Neutrophil (primary cell): ENCODE data around the gene RFPL3.

Experiments used
- H3K27ac ChIP-seq: fragments of 200-600 bp; sonication (generic); 2 replicates; pipeline ENCODE4 v1.5.1; 2016; ENCODE audit warnings: mild to moderate bottlenecking, moderate library complexity
- H3K27me3 ChIP-seq: fragments of 200-600 bp; sonication (generic); 2 replicates; pipeline ENCODE4 v1.6.0; 2016; ENCODE audit warnings: mild to moderate bottlenecking
- H3K36me3 ChIP-seq: fragments of 200-600 bp; sonication (generic); 2 replicates; pipeline ENCODE4 v1.5.1; 2017
- H3K4me1 ChIP-seq, 2 experiments: fragments of 200-600 bp in 1 of 2; sonication (generic) in 1 of 2; 1 replicate in 1 of 2; 2 replicates in 1 of 2; pipeline versions ENCODE4 v1.5.1 to v1.6.1; 2013 to 2016; ENCODE audit warnings: low read depth in 1 of 2, low read length in 1 of 2, mild to moderate bottlenecking in 1 of 2, moderate library complexity in 1 of 2; ENCODE audit not compliant: control insufficient read depth in 1 of 2, insufficient read depth in 1 of 2
- H3K4me3 ChIP-seq, 2 experiments: fragments of 200-600 bp in 1 of 2; sonication (generic) in 1 of 2; 1 replicate in 1 of 2; 2 replicates in 1 of 2; pipeline ENCODE4 v1.5.1; 2013 to 2016; ENCODE audit warnings: low read depth in 1 of 2, low read length in 1 of 2, mild to moderate bottlenecking in 1 of 2, moderate library complexity in 1 of 2
- H3K9me3 ChIP-seq: fragments of 200-600 bp; sonication (generic); 2 replicates; pipeline ENCODE4 v1.5.1; 2016
- CTCF ChIP-seq: fragments of 200-600 bp; sonication (generic); IDR thresholded peaks from 2 replicates; pipeline ENCODE4 v1.5.1; 2016; ENCODE audit warnings: antibody characterized with exemption

Gene RFPL3

GRCh38 chr22:32364210-32364609 lies 6.5 kb downstream of the RFPL3 start:
- Histone ChIP-seq H3K4me1 (no peaks in the 10 kb centered on the region), H3K27ac (no peak overlapping the region), H3K36me3 (no peaks in the 10 kb centered on the region), H3K4me3 (no peak overlapping the region), H3K27me3 (peaks cover 15% of the 10 kb centered on the region), H3K9me3 (no peaks in the 10 kb centered on the region)
- TF ChIP-seq CTCF: no peak

GRCh38 chr22:32375678-32376450 lies 18.2 kb downstream of the RFPL3 start:
- no peak overlapping the region for H3K4me3 ChIP-seq
- no peaks in the 10 kb centered on the region for H3K36me3 ChIP-seq
- H3K9me3 ChIP-seq: no peaks in the 10 kb centered on the region
- H3K27ac ChIP-seq: no peak overlapping the region
- H3K4me1 ChIP-seq: no peaks in the 10 kb centered on the region
- no peak for TF ChIP-seq CTCF
- peaks cover 27% of the 10 kb centered on the region for H3K27me3 ChIP-seq

DNA sequence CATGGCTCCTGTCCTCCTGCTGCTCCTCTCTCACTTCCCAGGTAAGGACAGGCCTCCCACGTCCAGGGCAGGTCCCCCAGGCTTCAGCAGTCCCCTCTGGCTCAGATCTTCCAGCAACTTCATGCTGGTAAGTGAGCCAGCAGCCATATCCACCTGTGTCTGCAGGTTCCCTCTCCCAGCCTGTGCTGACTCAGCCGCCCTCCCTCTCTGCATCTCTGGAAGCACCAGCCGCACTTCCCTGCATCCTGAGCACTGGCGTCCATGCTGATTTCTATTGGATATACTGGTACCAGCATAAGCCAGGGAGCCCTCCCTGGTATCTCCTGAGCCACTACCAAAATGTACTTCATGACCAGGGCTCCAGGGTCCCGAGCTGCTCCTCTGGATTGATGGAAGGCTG lies 19.0 kb downstream of the RFPL3 start:
- H3K27ac ChIP-seq: no peak overlapping the region
- no peak for TF ChIP-seq CTCF
- H3K36me3 ChIP-seq: no peaks in the 10 kb centered on the region
- H3K4me3 ChIP-seq: no peak overlapping the region
- H3K27me3 ChIP-seq: peaks cover 27% of the 10 kb centered on the region
- no peaks in the 10 kb centered on the region for H3K4me1 ChIP-seq
- no peaks in the 10 kb centered on the region for H3K9me3 ChIP-seq

DNA sequence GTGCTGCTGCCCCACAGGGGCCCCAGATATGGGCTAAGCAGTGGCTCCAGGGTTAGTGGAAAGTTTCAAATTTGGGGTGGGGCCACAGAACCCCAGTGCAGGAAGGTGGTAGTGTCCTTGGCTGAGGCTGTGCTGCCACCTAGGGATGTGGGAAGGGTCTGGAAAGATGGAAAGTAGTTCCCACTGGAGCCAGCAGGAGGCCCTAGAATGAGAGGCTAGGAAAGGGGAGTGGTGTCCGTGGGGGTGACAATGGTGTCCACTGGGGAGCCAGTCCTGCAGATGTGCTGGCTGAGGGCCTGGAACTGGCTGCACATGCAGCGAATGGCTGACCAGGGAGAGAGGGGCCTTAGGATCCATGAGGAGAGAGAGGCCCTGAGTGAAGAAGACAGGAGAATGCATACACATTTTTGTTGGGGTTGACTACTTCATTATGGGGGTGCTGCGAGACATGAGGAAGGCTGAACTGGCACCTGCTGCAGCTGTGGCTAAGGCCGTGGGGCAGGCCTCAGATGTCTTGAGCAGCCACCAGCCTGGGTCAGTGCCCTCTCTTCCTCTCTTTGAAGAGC lies 21.1 kb downstream of the RFPL3 start:
- no peak overlapping the region for H3K4me3 ChIP-seq
- TF ChIP-seq CTCF: no peak
- no peaks in the 10 kb centered on the region for H3K4me1 ChIP-seq
- no peaks in the 10 kb centered on the region for H3K36me3 ChIP-seq
- H3K27ac ChIP-seq: no peak overlapping the region
- peaks cover 8% of the 10 kb centered on the region for H3K27me3 ChIP-seq
- H3K9me3 ChIP-seq: no peaks in the 10 kb centered on the region

DNA sequence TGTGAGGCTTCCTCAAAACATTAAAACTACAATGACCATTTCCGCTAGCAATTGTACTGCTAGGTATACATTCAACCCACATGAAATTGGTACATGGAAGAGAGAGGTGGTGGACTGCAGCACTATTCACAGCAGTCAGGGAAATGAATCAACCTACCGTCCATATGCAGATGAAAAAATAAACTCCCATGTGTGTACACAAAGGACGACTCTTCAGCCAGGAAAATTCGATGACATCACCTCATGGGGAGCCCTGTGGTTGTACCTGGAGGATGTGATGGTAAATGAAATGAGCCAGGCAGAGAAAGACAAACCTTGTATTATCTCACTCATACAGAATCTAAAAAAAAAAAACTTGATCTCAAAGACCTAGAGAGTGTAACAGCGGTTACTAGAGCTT lies 23.3 kb downstream of the RFPL3 start:
- TF ChIP-seq CTCF: no peak
- H3K4me1 ChIP-seq: no peaks in the 10 kb centered on the region
- H3K27me3 ChIP-seq: no peaks in the 10 kb centered on the region
- H3K36me3 ChIP-seq: peaks cover 9% of the 10 kb centered on the region
- H3K4me3 ChIP-seq: no peak overlapping the region
- no peak overlapping the region for H3K27ac ChIP-seq
- H3K9me3 ChIP-seq: no peaks in the 10 kb centered on the region
